HEK293 (cell line): ENCODE data around the gene ZSCAN1.

ENCODE experiments used
- CTCF ChIA-PET: fragments of 350-600 bp; formaldehyde crosslinking; extraction: SDS; loops from one replicate; lab custom pipeline; 2021; ENCODE audit warnings: antibody characterized with exemption; lab: Yijun Ruan, JAX
- POLR2A ChIA-PET: fragments of 300-600 bp; formaldehyde crosslinking; extraction: SDS; loops from one replicate; lab custom pipeline; 2020; ENCODE audit warnings: antibody characterized with exemption, inconsistent platforms; lab: Yijun Ruan, JAX
- H3K27ac ChIP-seq: fragments of 200-500 bp; sonication (Bioruptor generic); 2 replicates; pipeline ENCODE4 v1.5.1; 2014; ENCODE audit warnings: low read depth, low read length, control low read depth, inconsistent platforms; ENCODE audit errors: extremely low read depth
- H3K36me3 ChIP-seq, 2 experiments: fragments of 200-500 bp in 1 of 2; sonication (Bioruptor generic) in 1 of 2; 1 replicate in 1 of 2; 2 replicates in 1 of 2; pipeline ENCODE4 v1.5.1; 2014 to 2017; ENCODE audit warnings: inconsistent platforms in 2 of 2, low read length in 2 of 2; ENCODE audit not compliant: control insufficient read depth in 2 of 2, insufficient read depth in 1 of 2
- H3K4me1 ChIP-seq: fragments of 200-500 bp; sonication (Bioruptor generic); 2 replicates; pipeline ENCODE4 v1.5.1; 2014; ENCODE audit warnings: mild to moderate bottlenecking, low read length, inconsistent platforms; ENCODE audit not compliant: control insufficient read depth, insufficient read depth
- H3K4me3 ChIP-seq: 2 replicates; pipeline ENCODE4 v1.5.1; 2011; ENCODE audit warnings: low read depth, mild to moderate bottlenecking, control low read depth, low read length, moderate library complexity
- H3K9me3 ChIP-seq: fragments of 200-500 bp; sonication (Bioruptor generic); 2 replicates; pipeline ENCODE4 v1.5.1; 2014; ENCODE audit warnings: low read depth, low read length, inconsistent platforms; ENCODE audit not compliant: control insufficient read depth, insufficient read depth
- ATF2 ChIP-seq: fragments of 450-650 bp; formaldehyde crosslinking; IDR thresholded peaks from 2 replicates; pipeline ENCODE4 v1.5.1; 2016; ENCODE audit warnings: missing biosample characterization, missing genetic modification characterization, low read depth
- GLIS1 ChIP-seq: fragments of 450-650 bp; formaldehyde crosslinking; IDR thresholded peaks from 2 replicates; pipeline ENCODE4 v1.5.1; 2016; ENCODE audit warnings: missing biosample characterization, missing genetic modification characterization
- HIC1 ChIP-seq: fragments of 450-650 bp; formaldehyde crosslinking; IDR thresholded peaks from 2 replicates; pipeline ENCODE4 v1.5.1; 2016; ENCODE audit warnings: missing biosample characterization, missing genetic modification characterization
- KLF17 ChIP-seq: fragments of 450-650 bp; formaldehyde crosslinking; IDR thresholded peaks from 2 replicates; pipeline ENCODE4 v1.5.1; 2016; ENCODE audit warnings: missing biosample characterization, missing genetic modification characterization
- SALL2 ChIP-seq: fragments of 450-650 bp; formaldehyde crosslinking; IDR thresholded peaks from 2 replicates; pipeline ENCODE4 v1.5.0; 2017; ENCODE audit warnings: missing biosample characterization, mild to moderate bottlenecking, missing genetic modification characterization, borderline replicate concordance
- TCF7L2 ChIP-seq: IDR thresholded peaks from 2 replicates; pipeline ENCODE4 v1.6.1; 2011; ENCODE audit warnings: low read depth, mild to moderate bottlenecking, inconsistent platforms, low read length, moderate library complexity, borderline replicate concordance
- ZBTB10 ChIP-seq: fragments of 450-650 bp; formaldehyde crosslinking; IDR thresholded peaks from 2 replicates; pipeline ENCODE4 v1.5.1; 2016; ENCODE audit warnings: missing biosample characterization, missing genetic modification characterization
- ZBTB26 ChIP-seq: fragments of 450-650 bp; formaldehyde crosslinking; optimal IDR thresholded peaks from 2 replicates; pipeline ENCODE3; 2016; ENCODE audit warnings: missing biosample characterization, mild to moderate bottlenecking, missing genetic modification characterization
- ZIC2 ChIP-seq: fragments of 450-650 bp; formaldehyde crosslinking; IDR thresholded peaks from 2 replicates; pipeline ENCODE4 v1.5.1; 2016; ENCODE audit warnings: missing biosample characterization, missing genetic modification characterization
- ZNF138 ChIP-seq: fragments of 450-650 bp; formaldehyde crosslinking; IDR thresholded peaks from 2 replicates; pipeline ENCODE4 v1.5.1; 2016; ENCODE audit warnings: missing biosample characterization, missing genetic modification characterization, borderline replicate concordance
- ZNF169 ChIP-seq: fragments of 450-650 bp; formaldehyde crosslinking; IDR thresholded peaks from 2 replicates; pipeline ENCODE4 v1.5.1; 2016; ENCODE audit warnings: missing biosample characterization, missing genetic modification characterization
- ZNF184 ChIP-seq: fragments of 450-650 bp; IDR thresholded peaks from 2 replicates; pipeline ENCODE4 v1.5.1; 2018; ENCODE audit warnings: missing biosample characterization, mild to moderate bottlenecking, missing genetic modification characterization
- ZNF214 ChIP-seq: fragments of 450-650 bp; formaldehyde crosslinking; IDR thresholded peaks from 2 replicates; pipeline ENCODE4 v1.5.1; 2017; ENCODE audit warnings: missing biosample characterization, mild to moderate bottlenecking, missing genetic modification characterization, borderline replicate concordance
- ZNF239 ChIP-seq: fragments of 450-650 bp; formaldehyde crosslinking; IDR thresholded peaks from 2 replicates; pipeline ENCODE4 v1.5.1; 2016; ENCODE audit warnings: missing biosample characterization, missing genetic modification characterization
- ZNF266 ChIP-seq: fragments of 450-650 bp; formaldehyde crosslinking; IDR thresholded peaks from 2 replicates; pipeline ENCODE4 v1.5.1; 2016; ENCODE audit warnings: missing biosample characterization, missing genetic modification characterization, low read depth
- ZNF354C ChIP-seq: fragments of 450-650 bp; formaldehyde crosslinking; IDR thresholded peaks from 2 replicates; pipeline ENCODE4 v1.5.1; 2016; ENCODE audit warnings: missing biosample characterization, missing genetic modification characterization, low read depth, borderline replicate concordance
- ZNF404 ChIP-seq: fragments of 450-650 bp; formaldehyde crosslinking; IDR thresholded peaks from 2 replicates; pipeline ENCODE4 v1.5.1; 2017; ENCODE audit warnings: missing biosample characterization, missing genetic modification characterization
- ZNF433 ChIP-seq: fragments of 450-650 bp; formaldehyde crosslinking; IDR thresholded peaks from 2 replicates; pipeline ENCODE4 v1.5.1; 2016; ENCODE audit warnings: missing biosample characterization, missing genetic modification characterization, low read depth
- ZNF555 ChIP-seq: fragments of 450-650 bp; formaldehyde crosslinking; conservative IDR thresholded peaks from 2 replicates; pipeline ENCODE4 v1.5.1; 2017; ENCODE audit warnings: missing biosample characterization, mild to moderate bottlenecking, missing genetic modification characterization, inconsistent platforms
- ZNF580 ChIP-seq: fragments of 450-650 bp; formaldehyde crosslinking; IDR thresholded peaks from 2 replicates; pipeline ENCODE4 v1.5.1; 2016; ENCODE audit warnings: missing biosample characterization, missing genetic modification characterization
- ZNF610 ChIP-seq: fragments of 450-650 bp; formaldehyde crosslinking; IDR thresholded peaks from 2 replicates; pipeline ENCODE4 v1.5.1; 2016; ENCODE audit warnings: missing biosample characterization, missing genetic modification characterization, borderline replicate concordance
- ZNF658 ChIP-seq: fragments of 450-650 bp; formaldehyde crosslinking; IDR thresholded peaks from 2 replicates; pipeline ENCODE4; 2016; ENCODE audit warnings: missing biosample characterization, missing genetic modification characterization
- ZNF843 ChIP-seq: fragments of 450-650 bp; formaldehyde crosslinking; IDR thresholded peaks from 2 replicates; pipeline ENCODE4 v1.5.1; 2016; ENCODE audit warnings: missing biosample characterization, missing genetic modification characterization
- ZSCAN16 ChIP-seq: fragments of 450-650 bp; formaldehyde crosslinking; IDR thresholded peaks from 2 replicates; pipeline ENCODE4 v1.5.1; 2016; ENCODE audit warnings: missing biosample characterization, missing genetic modification characterization
- ZSCAN4 ChIP-seq: fragments of 450-650 bp; formaldehyde crosslinking; IDR thresholded peaks from 2 replicates; pipeline ENCODE4 v1.5.1; 2017; ENCODE audit warnings: missing biosample characterization, missing genetic modification characterization

ZSCAN1 gene

GRCh38 chr19:58009666-58010301 is 24.0 kb upstream of the ZSCAN1 start:
- TF ChIP-seq ZBTB26 (tag by site-specific recombination) (peak; percentile 52), ZNF214 (tag by site-specific recombination) (no peak), ZSCAN16 (tag by site-specific recombination) (no peak), ZSCAN4 (tag by site-specific recombination) (no peak), ZNF555 (tag by site-specific recombination) (no peak), ZNF354C (tag by site-specific recombination) (no peak), ZNF184 (tag by site-specific recombination) (no peak), ZNF404 (tag by site-specific recombination) (no peak), GLIS1 (tag by site-specific recombination) (no peak), ZNF239 (tag by site-specific recombination) (no peak), ZIC2 (no peak), ZNF433 (tag by site-specific recombination) (no peak), ATF2 (tag by site-specific recombination) (peak; percentile 81), ZNF610 (tag by site-specific recombination) (no peak), ZNF843 (tag by site-specific recombination) (no peak), ZNF658 (no peak), HIC1 (tag by site-specific recombination) (no peak)
- TF ChIP-seq, all 188 proteins: peak for 2
- Histone ChIP-seq H3K36me3 (peaks cover 4 to 22% of the 10 kb centered on the region in 2 experiments; a peak in 1 of 3 replicates), H3K9me3 (no peaks in the 10 kb centered on the region; the same call in none of the 2 replicates), H3K27ac (no peak overlapping the region), H3K4me3 (peak overlapping the region; percentile 56), H3K4me1 (no peaks in the 10 kb centered on the region)
- POLR2A ChIA-PET, result no interaction called here
- CTCF ChIA-PET, result interaction anchor here (0.8 kb wide), 1 partner anchor 43 kb away, joined by 3 read pairs; no protein-coding TSS in a partner anchor

GRCh38 chr19:58010507-58010906 is 23.3 kb upstream of the ZSCAN1 start:
- Histone ChIP-seq H3K9me3 (no peaks in the 10 kb centered on the region; the same call in none of the 2 replicates), H3K4me3 (no peak overlapping the region), H3K4me1 (no peaks in the 10 kb centered on the region), H3K36me3 (peaks cover 4 to 15% of the 10 kb centered on the region in 2 experiments; a peak in 1 of 3 replicates), H3K27ac (no peak overlapping the region)
- POLR2A ChIA-PET, result no interaction called here
- CTCF ChIA-PET, result interaction anchor here (0.8 kb wide), 1 partner anchor 43 kb away, joined by 3 read pairs; no protein-coding TSS in a partner anchor
- no peak for TF ChIP-seq ZNF169 (tag by site-specific recombination)
- no peak for TF ChIP-seq ZNF138
- TF ChIP-seq TCF7L2, result no peak
- no peak for TF ChIP-seq SALL2 (tag by site-specific recombination)
- TF ChIP-seq ZNF580 (tag by site-specific recombination), result no peak
- TF ChIP-seq ZNF266 (tag by site-specific recombination), result no peak
- TF ChIP-seq ZBTB10 (tag by site-specific recombination), result no peak
- no peak for TF ChIP-seq KLF17 (tag by site-specific recombination)
